Measurements from ENCODE around the gene STRA6. TPM values are rescaled to one million over a fixed set of nuclear protein-coding genes. Genes with fewer than 3 reads are reported as not detected.

STRA6 gene
- total and polyA plus RNA-seq, 2 of the 8 experiments (the other 6 are each of a cell fraction or from before 2014, with no cell fraction given) = 9.3 to 14.5 TPM

- Histone ChIP-seq H3K14ac (ENCODE audit: insufficient read length) (no peak overlapping the region), H3K36me3 (ENCODE audit: control insufficient read depth in 2 of 4, insufficient read depth in 4 of 4, low read length in 3 of 4) (no peaks in the 10 kb centered on the region), H3K79me1 (ENCODE audit: low read depth, low read length) (no peaks in the 10 kb centered on the region; the same call in 1 of the 2 replicates), H2BK5ac (ENCODE audit: low read depth, low read length) (no peak overlapping the region), H3K23me2 (ENCODE audit: low read depth, low read length) (no peaks in the 10 kb centered on the region), H4K8ac (ENCODE audit: extremely low read depth, insufficient read depth, low read length) (no peak overlapping the region), H3K18ac (ENCODE audit: extremely low read depth, low read length) (no peak overlapping the region), H3K56ac (replicated peaks; ENCODE audit: insufficient read length, low read depth, low read length) (no peak overlapping the region), H2BK15ac (ENCODE audit: low read length) (no peak overlapping the region), H2AK5ac (ENCODE audit: low read depth, low read length) (no peak overlapping the region; the same call in 1 of the 2 replicates), H3K27ac (ENCODE audit: low read depth, low read length) (no peak overlapping the region), H2AFZ (ENCODE audit: low read length) (no peak overlapping the region), H4K5ac (ENCODE audit: insufficient read length, low read depth, low read length) (no peak overlapping the region), H3K4me2 (ENCODE audit: insufficient read depth in 1 of 2, low read depth in 2 of 2, low read length in 2 of 2) (no peak overlapping the region), H3K9ac (replicated peaks in 1 of 4; ENCODE audit: extremely low read depth in 1 of 4, low read depth in 3 of 4, low read length in 3 of 4) (no peak overlapping the region), H3K4ac (replicated peaks; ENCODE audit: insufficient read length, low read depth, low read length) (no peak overlapping the region), H2BK20ac (ENCODE audit: low read length) (no peak overlapping the region), H2BK12ac (ENCODE audit: low read depth, low read length) (no peak overlapping the region), H4K91ac (replicated peaks; ENCODE audit: insufficient read length, low read length) (no peak overlapping the region), H3K9me3 (ENCODE audit: insufficient read depth in 2 of 2, low read depth in 1 of 2, low read length in 1 of 2) (no peaks in the 10 kb centered on the region), H4K20me1 (replicated peaks in 1 of 2; ENCODE audit: control insufficient read depth in 1 of 2, insufficient read depth in 2 of 2, low read length in 2 of 2) (peaks cover 0 to 2% of the 10 kb centered on the region in 2 experiments), H3K79me2 (ENCODE audit: control insufficient read depth in 1 of 2, insufficient read depth in 2 of 2, low read length in 2 of 2) (no peaks in the 10 kb centered on the region), H3K4me1 (replicated peaks in 1 of 4; ENCODE audit: control insufficient read depth in 3 of 4, insufficient read depth in 4 of 4, low read length in 3 of 4) (no peaks in the 10 kb centered on the region), H3K4me3 (ENCODE audit: extremely low read depth in 1 of 4, insufficient read depth in 2 of 4, low read depth in 3 of 4, low read length in 4 of 4) (no peak overlapping the region), H3K27me3 (replicated peaks in 1 of 4; ENCODE audit: control insufficient read depth in 3 of 4, extremely low read depth in 1 of 4, insufficient read depth in 3 of 4, low read length in 3 of 4) (no peaks in the 10 kb centered on the region), H3K23ac (ENCODE audit: insufficient read length) (no peak overlapping the region), H2BK120ac (replicated peaks; ENCODE audit: low read depth, low read length) (no peak overlapping the region)
- FAIRE-seq (no peak), DNase-seq (ENCODE audit: low read depth in 1 of 2, low spot score in 2 of 2) (no peak)
- CTCF ChIA-PET (ENCODE audit: partially characterized antibody) = interaction anchor here (0.8 to 1.4 kb wide), 2 partner anchors 9 to 52 kb away, joined by 3 to 6 read pairs; no protein-coding TSS in a partner anchor
- no peak for TF ChIP-seq POLR2A (IDR thresholded peaks at IDR 0.05; ENCODE audit: control extremely low read depth in 1 of 2, low read depth in 2 of 2, low read length in 2 of 2)
- TF ChIP-seq CHD2 (IDR thresholded peaks at IDR 0.05; ENCODE audit: low read length) = no peak
- no peak for TF ChIP-seq NANOG (IDR thresholded peaks at IDR 0.05; ENCODE audit: insufficient read depth, low read depth, low read length, poor library complexity, severe bottlenecking)
- TF ChIP-seq RXRA (IDR thresholded peaks at IDR 0.05; ENCODE audit: insufficient read depth, low read depth, low read length) = no peak
- TF ChIP-seq SP2 (IDR thresholded peaks at IDR 0.05; ENCODE audit: low read length) = no peak
- no peak for TF ChIP-seq TEAD4 (IDR thresholded peaks at IDR 0.05; ENCODE audit: low read depth, low read length)
- no peak for TF ChIP-seq KDM5A (IDR thresholded peaks at IDR 0.05; ENCODE audit: low read length)
- POLR2A ChIA-PET (ENCODE audit: partially characterized antibody) = interaction anchor here (0.9 to 10.3 kb wide), 3 partner anchors 11 to 15 kb away, joined by 3 to 76 read pairs (median 3); partner anchors contain the start of gene STRA6
- WGBS, 2 experiments (ENCODE audit: extremely low coverage in 1 of 2, insufficient coverage in 1 of 2, insufficient read length in 1 of 2, insufficient replicate concordance in 2 of 2, low coverage in 1 of 2, low lambda C conversion rate in 2 of 2, missing lambda C conversion rate in 1 of 2) = 74% methylated on average over 8 of the region's 8 CpGs; no CpG with 5 or more reads in 1 of the 2 experiments
Measured at GRCh38 chr15:74185710-74186348, 16.8 kb downstream of the STRA6 start.

Data from H1 (cell line).